ENCODE results near the gene KIF1B.

Gene KIF1B

GRCh38 chr1:10207810-10208209 is 2.6 kb upstream of the KIF1B start:
- no peaks in the 10 kb centered on the region for H4K20me1 ChIP-seq (ENCODE audit: insufficient read depth, low read length)
- peaks cover 5% of the 10 kb centered on the region; the same call in 1 of the 2 replicates for H3K27me3 ChIP-seq (ENCODE audit: insufficient read depth, low read length)
- H3K4me2 ChIP-seq (ENCODE audit: low read length) = no peak overlapping the region
- TF ChIP-seq EZH2 (IDR thresholded peaks at IDR 0.05; ENCODE audit: borderline replicate concordance, low read length) = no peak
- TF ChIP-seq, protein P1, sequence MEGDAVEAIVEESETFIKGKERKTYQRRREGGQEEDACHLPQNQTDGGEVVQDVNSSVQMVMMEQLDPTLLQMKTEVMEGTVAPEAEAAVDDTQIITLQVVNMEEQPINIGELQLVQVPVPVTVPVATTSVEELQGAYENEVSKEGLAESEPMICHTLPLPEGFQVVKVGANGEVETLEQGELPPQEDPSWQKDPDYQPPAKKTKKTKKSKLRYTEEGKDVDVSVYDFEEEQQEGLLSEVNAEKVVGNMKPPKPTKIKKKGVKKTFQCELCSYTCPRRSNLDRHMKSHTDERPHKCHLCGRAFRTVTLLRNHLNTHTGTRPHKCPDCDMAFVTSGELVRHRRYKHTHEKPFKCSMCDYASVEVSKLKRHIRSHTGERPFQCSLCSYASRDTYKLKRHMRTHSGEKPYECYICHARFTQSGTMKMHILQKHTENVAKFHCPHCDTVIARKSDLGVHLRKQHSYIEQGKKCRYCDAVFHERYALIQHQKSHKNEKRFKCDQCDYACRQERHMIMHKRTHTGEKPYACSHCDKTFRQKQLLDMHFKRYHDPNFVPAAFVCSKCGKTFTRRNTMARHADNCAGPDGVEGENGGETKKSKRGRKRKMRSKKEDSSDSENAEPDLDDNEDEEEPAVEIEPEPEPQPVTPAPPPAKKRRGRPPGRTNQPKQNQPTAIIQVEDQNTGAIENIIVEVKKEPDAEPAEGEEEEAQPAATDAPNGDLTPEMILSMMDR (IDR thresholded peaks at IDR 0.05; ENCODE audit: low read length) = no peak
- no peak overlapping the region for H3K4me3 ChIP-seq (ENCODE audit: low read depth, low read length, poor library complexity, severe bottlenecking)
- H3K27ac ChIP-seq (ENCODE audit: low read depth, low read length, poor library complexity, severe bottlenecking) = no peak overlapping the region
- no peaks in the 10 kb centered on the region for H3K9me3 ChIP-seq (ENCODE audit: low read length)
- H3K79me2 ChIP-seq (ENCODE audit: insufficient read depth, low read length) = no peaks in the 10 kb centered on the region
- H3K4me1 ChIP-seq (ENCODE audit: insufficient read depth, low read length, severe bottlenecking) = peaks cover 15% of the 10 kb centered on the region
- H3F3A ChIP-seq (ENCODE audit: insufficient read depth, low read length) = no peaks in the 10 kb centered on the region
- no peak overlapping the region for H2AFZ ChIP-seq (ENCODE audit: low read length)
- no peak overlapping the region for H3K9ac ChIP-seq (ENCODE audit: low read length)
- H3K36me3 ChIP-seq (ENCODE audit: insufficient read depth, low read length) = no peaks in the 10 kb centered on the region
- no peaks in the 10 kb centered on the region for H3K9me2 ChIP-seq (ENCODE audit: low read depth, low read length)

GRCh38 chr1:10208537-10208936 is 1.8 kb upstream of the KIF1B start:
- Histone ChIP-seq H3K79me2 (ENCODE audit: insufficient read depth, low read length) (no peaks in the 10 kb centered on the region), H3K4me3 (ENCODE audit: low read depth, low read length, poor library complexity, severe bottlenecking) (no peak overlapping the region), H2AFZ (ENCODE audit: low read length) (no peak overlapping the region), H3K9ac (ENCODE audit: low read length) (no peak overlapping the region), H3K36me3 (ENCODE audit: insufficient read depth, low read length) (no peaks in the 10 kb centered on the region), H3F3A (ENCODE audit: insufficient read depth, low read length) (no peaks in the 10 kb centered on the region), H4K20me1 (ENCODE audit: insufficient read depth, low read length) (no peaks in the 10 kb centered on the region), H3K4me1 (ENCODE audit: insufficient read depth, low read length, severe bottlenecking) (peaks cover 15% of the 10 kb centered on the region), H3K27ac (ENCODE audit: low read depth, low read length, poor library complexity, severe bottlenecking) (no peak overlapping the region), H3K9me2 (ENCODE audit: low read depth, low read length) (no peaks in the 10 kb centered on the region), H3K9me3 (ENCODE audit: low read length) (no peaks in the 10 kb centered on the region), H3K4me2 (ENCODE audit: low read length) (no peak overlapping the region), H3K27me3 (ENCODE audit: insufficient read depth, low read length) (peaks cover 5% of the 10 kb centered on the region; the same call in 1 of the 2 replicates)
- no peak for TF ChIP-seq EZH2 (IDR thresholded peaks at IDR 0.05; ENCODE audit: borderline replicate concordance, low read length)
- TF ChIP-seq, protein P1 (IDR thresholded peaks at IDR 0.05; ENCODE audit: low read length) = no peak

DNA sequence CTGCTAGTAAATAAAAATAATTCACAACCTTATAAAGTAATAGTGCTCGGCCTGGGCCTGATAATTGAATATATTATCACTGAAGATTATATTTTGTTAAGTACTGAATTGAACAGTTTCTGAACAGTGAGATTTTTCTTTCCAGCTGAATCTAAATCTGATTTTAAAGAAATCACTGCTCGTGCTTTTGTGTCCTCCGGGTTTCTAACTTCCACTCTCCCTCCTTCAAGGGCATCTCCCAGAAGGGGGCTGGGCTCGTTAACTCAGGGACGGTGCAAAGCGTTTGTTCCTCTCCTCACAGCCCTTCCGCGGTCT is 823 bp upstream of the KIF1B start:
- H3K27me3 ChIP-seq (ENCODE audit: insufficient read depth, low read length) = peaks cover 5% of the 10 kb centered on the region; the same call in 1 of the 2 replicates
- 0 out of 2 replicates have a peak overlapping the region, but pooled peaks have one; percentile 32 for H2AFZ ChIP-seq (ENCODE audit: low read length)
- no peaks in the 10 kb centered on the region for H3K9me3 ChIP-seq (ENCODE audit: low read length)
- no peaks in the 10 kb centered on the region for H3F3A ChIP-seq (ENCODE audit: insufficient read depth, low read length)
- peak overlapping the region; percentile 67 for H3K4me3 ChIP-seq (ENCODE audit: low read depth, low read length, poor library complexity, severe bottlenecking)
- H3K4me1 ChIP-seq (ENCODE audit: insufficient read depth, low read length, severe bottlenecking) = peaks cover 15% of the 10 kb centered on the region
- H3K9me2 ChIP-seq (ENCODE audit: low read depth, low read length) = no peaks in the 10 kb centered on the region
- H3K4me2 ChIP-seq (ENCODE audit: low read length) = peak overlapping the region; percentile 90
- no peaks in the 10 kb centered on the region for H3K36me3 ChIP-seq (ENCODE audit: insufficient read depth, low read length)
- no peak for TF ChIP-seq EZH2 (IDR thresholded peaks at IDR 0.05; ENCODE audit: borderline replicate concordance, low read length)
- TF ChIP-seq, protein P1 (IDR thresholded peaks at IDR 0.05; ENCODE audit: low read length) = no peak
- H3K79me2 ChIP-seq (ENCODE audit: insufficient read depth, low read length) = no peaks in the 10 kb centered on the region
- peak overlapping the region; percentile 62; the same call in 1 of the 2 replicates for H3K9ac ChIP-seq (ENCODE audit: low read length)
- no peak overlapping the region for H3K27ac ChIP-seq (ENCODE audit: low read depth, low read length, poor library complexity, severe bottlenecking)
- H4K20me1 ChIP-seq (ENCODE audit: insufficient read depth, low read length) = no peaks in the 10 kb centered on the region

Measured in OCI-LY1 (cell line).